HFF-Myc (cell line): ENCODE results near the gene ZNF865.
A peak's percentile ranks its signal among the peaks of the same experiment; 100 is the strongest.

ENCODE experiments used
- DNase-seq: peaks from one replicate; pipeline ENCODE4 v3.0.0-alpha.2; 2011; ENCODE audit warnings: low read depth; ENCODE audit errors: extremely low read depth
- H3K4me3 ChIP-seq: replicated peaks from 2 replicates; pipeline ENCODE4 v1.5.1; 2011; ENCODE audit warnings: low read depth, mild to moderate bottlenecking, control low read depth, low read length
- CTCF ChIP-seq: IDR thresholded peaks from 2 replicates; pipeline ENCODE4 v1.5.1; 2012; ENCODE audit warnings: mild to moderate bottlenecking, low read depth, low read length, control low read depth; ENCODE audit errors: missing control alignments

Gene ZNF865

GRCh38 chr19:55594996-55595545 lies 10.4 kb upstream of the ZNF865 start:
- DNase-seq, result no peak
- TF ChIP-seq CTCF, result no peak
- no peak overlapping the region for H3K4me3 ChIP-seq

- H3K4me3 ChIP-seq, result no peak overlapping the region
- no peak for TF ChIP-seq CTCF
- no peak for DNase-seq
These were observed 9.1 kb upstream of the ZNF865 start for GRCh38 chr19:55596304-55596703.

- no peak for TF ChIP-seq CTCF
- DNase-seq, result no peak
- H3K4me3 ChIP-seq, result no peak overlapping the region
These were observed 7.9 kb upstream of the ZNF865 start for GRCh38 chr19:55597501-55597921.

GRCh38 chr19:55598034-55598433 lies 7.4 kb upstream of the ZNF865 start:
- no peak overlapping the region for H3K4me3 ChIP-seq
- no peak for TF ChIP-seq CTCF
- DNase-seq, result no peak

- DNase-seq, result peak; percentile 87
- no peak for TF ChIP-seq CTCF
- H3K4me3 ChIP-seq, result peak overlapping the region; percentile 80
These were observed 6.6 kb upstream of the ZNF865 start for GRCh38 chr19:55598719-55599467.

- DNase-seq, result peak; percentile 92
- peak within 1 kb of the TSS; percentile 80 for H3K4me3 ChIP-seq
- no peak for TF ChIP-seq CTCF
These were observed 6.0 kb upstream of the ZNF865 start, which contains the start of gene FIZ1 for GRCh38 chr19:55599468-55599841. FIZ1 (minus strand) TSS chr19:55599517; CDS start chr19:55597865, 1,652 bp downstream.
